HL-60 (cell line): ENCODE results near the gene LDHAL6A.

Source experiments
- DNase-seq, 2 experiments: peaks; one replicate each; pipeline ENCODE4 v3.0.0-alpha.2; 2010 to 2020; ENCODE audit warnings: low read depth in 1 of 2, low spot score in 1 of 2
- H3K27ac ChIP-seq: fragments of 250-450 bp; sonication (Bioruptor Pico); replicated peaks from 2 replicates; pipeline ENCODE4 v1.5.1; 2020; ENCODE audit warnings: mild to moderate bottlenecking, moderate library complexity
- H3K27me3 ChIP-seq: fragments of 250-450 bp; sonication (Bioruptor Pico); 2 replicates; pipeline ENCODE4 v1.5.1; 2021; ENCODE audit warnings: mild to moderate bottlenecking, moderate library complexity; ENCODE audit not compliant: insufficient read depth, poor library complexity, severe bottlenecking
- H3K4me3 ChIP-seq: replicated peaks from 2 replicates; pipeline ENCODE4 v1.5.1; 2011; ENCODE audit warnings: mild to moderate bottlenecking, control low read depth, low read length; ENCODE audit not compliant: insufficient read depth
- CTCF ChIP-seq: IDR thresholded peaks from one replicate; pipeline ENCODE4 v1.5.1; 2011; ENCODE audit warnings: low read length, control low read depth, inconsistent platforms; ENCODE audit not compliant: insufficient read depth
- GABPA ChIP-seq: IDR thresholded peaks from 2 replicates; pipeline ENCODE4 v1.6.1; 2012; ENCODE audit warnings: low read depth
- POLR2AphosphoS5 ChIP-seq: IDR thresholded peaks from 2 replicates; pipeline ENCODE4 v1.6.1; 2012; ENCODE audit warnings: low read depth
- REST ChIP-seq: IDR thresholded peaks from 2 replicates; pipeline ENCODE4 v1.6.1; 2012; ENCODE audit warnings: low read depth; ENCODE audit not compliant: insufficient replicate concordance
- SPI1 ChIP-seq: IDR thresholded peaks from 2 replicates; pipeline ENCODE4 v1.6.1; 2012; ENCODE audit warnings: low read depth, mild to moderate bottlenecking, borderline replicate concordance

LDHAL6A gene

GRCh38 chr11:18495271-18495670 lies 39.6 kb downstream of the LDHAL6A start:
- Histone ChIP-seq H3K27ac (no peak overlapping the region), H3K4me3 (no peak overlapping the region), H3K27me3 (no peaks in the 10 kb centered on the region)
- peak in 1 of 2 experiments; percentile 23 for DNase-seq
- TF ChIP-seq SPI1 (no peak), CTCF (no peak), REST (no peak), GABPA (no peak), POLR2AphosphoS5 (no peak)

GRCh38 chr11:18495703-18496102 lies 40.0 kb downstream of the LDHAL6A start:
- no peak overlapping the region for H3K4me3 ChIP-seq
- DNase-seq: no peak
- TF ChIP-seq SPI1 (no peak), POLR2AphosphoS5 (no peak), CTCF (no peak), REST (no peak), GABPA (no peak)
- no peaks in the 10 kb centered on the region for H3K27me3 ChIP-seq
- no peak overlapping the region for H3K27ac ChIP-seq

GRCh38 chr11:18498039-18498438 lies 42.4 kb downstream of the LDHAL6A start:
- Histone ChIP-seq H3K27ac (no peak overlapping the region), H3K27me3 (no peaks in the 10 kb centered on the region), H3K4me3 (no peak overlapping the region)
- TF ChIP-seq SPI1 (no peak), REST (no peak), GABPA (no peak), POLR2AphosphoS5 (no peak), CTCF (no peak)
- no peak for DNase-seq
